GM21786 (cell line): ENCODE measurements around the gene CDK5RAP2.
"Not testable (repeated sequence)": the region's sequence is repeated elsewhere in the genome, so short reads cannot be mapped to it uniquely, and the experiment has no call there.

ENCODE experiments used
- ATAC-seq: cut with Tn5 transposase; IDR thresholded peaks from one replicate; pipeline ENCODE4 v1.9.1; 2021; ENCODE audit not compliant: unreplicated experiment

Gene CDK5RAP2

DNA sequence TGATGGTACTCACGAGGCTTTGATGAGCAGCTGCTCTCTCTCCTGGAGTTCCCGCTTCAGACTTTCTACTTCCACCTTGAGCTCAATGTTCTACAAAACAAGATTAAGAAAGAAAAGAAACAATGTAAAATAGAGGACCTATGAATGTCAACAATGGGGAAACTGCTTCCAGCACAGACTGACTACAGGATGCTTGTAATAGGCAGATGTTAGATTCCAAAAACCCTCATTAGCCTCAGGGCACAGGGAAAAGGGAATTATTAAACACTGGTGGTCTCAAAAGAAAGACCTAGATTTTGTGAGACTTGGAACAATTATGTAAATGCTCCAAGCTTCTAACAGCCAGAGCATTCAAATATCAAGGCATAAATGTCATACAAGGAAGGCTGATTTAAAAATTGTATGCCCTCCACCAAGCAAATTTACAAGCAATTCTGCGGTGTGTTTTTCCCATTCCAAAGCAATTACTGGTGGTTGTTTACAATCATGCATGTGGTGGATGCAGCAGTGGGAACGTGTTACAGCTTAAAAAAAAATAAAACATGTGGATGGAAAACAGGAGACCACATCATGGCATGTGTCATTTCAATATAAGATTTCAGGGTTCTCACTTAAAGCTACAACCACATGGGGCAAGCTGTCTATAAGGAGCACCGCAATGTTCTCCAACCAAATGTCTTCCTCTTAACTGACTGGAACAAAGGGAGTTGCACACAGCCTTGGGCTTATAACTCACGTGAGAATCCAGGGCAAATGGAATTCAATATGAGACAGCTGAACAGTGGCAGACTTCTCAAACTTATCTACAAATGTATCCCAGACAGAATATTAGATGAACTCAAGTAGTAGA lies 34.0 kb downstream of the CDK5RAP2 start:
- ATAC-seq = no peak

GRCh38 chr9:120544441-120544840 lies 35.5 kb downstream of the CDK5RAP2 start:
- ATAC-seq = no peak

DNA sequence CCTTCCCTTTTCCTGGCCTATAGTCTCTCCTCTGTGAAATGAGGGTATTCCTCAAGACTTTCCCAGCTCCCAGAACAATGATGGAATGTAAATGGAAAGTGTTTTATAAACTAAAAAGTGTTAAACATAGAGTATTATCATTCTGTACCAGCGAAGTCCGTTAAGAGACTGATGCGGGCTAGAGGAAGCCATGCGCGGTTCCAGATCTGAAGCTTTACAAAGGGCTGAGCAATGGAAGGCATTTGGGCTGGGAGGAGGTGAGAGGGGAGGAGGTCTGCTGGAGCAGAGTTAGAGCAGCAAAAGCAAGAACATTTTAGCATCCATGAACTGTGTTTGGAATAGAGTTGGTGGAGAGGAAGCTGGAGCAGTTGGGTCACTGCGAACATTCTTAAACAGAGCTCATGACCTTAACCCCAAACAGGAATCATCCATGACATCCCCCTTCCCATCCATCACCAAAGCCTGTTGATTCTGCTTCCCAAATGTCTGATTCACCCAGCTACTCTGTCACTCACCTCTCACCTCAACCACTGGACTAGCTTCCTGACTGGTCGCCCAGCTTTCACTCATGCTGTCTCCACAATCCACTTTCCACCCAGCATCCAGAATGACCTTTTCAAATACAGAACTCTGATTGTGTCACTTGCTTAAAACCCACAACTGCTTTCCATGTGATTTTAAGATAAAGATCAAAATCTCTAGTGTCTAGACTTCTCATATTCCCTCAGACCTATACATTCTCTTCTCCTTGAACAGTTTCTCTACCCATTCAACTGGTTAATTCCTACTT lies 37.1 kb downstream of the CDK5RAP2 start:
- no peak for ATAC-seq

DNA sequence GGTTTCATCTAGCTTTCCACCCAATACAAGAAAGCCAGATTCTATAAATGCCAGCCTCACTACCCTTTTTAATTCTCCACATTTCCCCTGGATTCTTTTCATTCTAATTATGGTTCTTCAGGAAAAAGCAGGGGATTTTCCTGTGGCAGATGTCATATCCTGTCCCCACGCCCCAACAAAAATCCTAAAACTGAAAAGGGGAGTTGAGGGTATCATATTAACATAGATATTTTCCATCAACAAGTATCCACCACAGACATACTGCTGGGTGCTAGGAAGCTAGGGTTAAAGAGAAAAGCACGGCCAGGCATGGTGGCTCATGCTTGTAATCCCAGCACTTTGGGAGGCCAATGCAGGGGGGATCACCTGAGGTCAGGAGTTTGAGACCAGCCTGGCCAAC lies 38.0 kb downstream of the CDK5RAP2 start:
- ATAC-seq = no peak

GRCh38 chr9:120539951-120540350 lies 40.0 kb downstream of the CDK5RAP2 start:
- ATAC-seq = no peak

GRCh38 chr9:120538339-120538738 lies 41.6 kb downstream of the CDK5RAP2 start:
- no peak for ATAC-seq

DNA sequence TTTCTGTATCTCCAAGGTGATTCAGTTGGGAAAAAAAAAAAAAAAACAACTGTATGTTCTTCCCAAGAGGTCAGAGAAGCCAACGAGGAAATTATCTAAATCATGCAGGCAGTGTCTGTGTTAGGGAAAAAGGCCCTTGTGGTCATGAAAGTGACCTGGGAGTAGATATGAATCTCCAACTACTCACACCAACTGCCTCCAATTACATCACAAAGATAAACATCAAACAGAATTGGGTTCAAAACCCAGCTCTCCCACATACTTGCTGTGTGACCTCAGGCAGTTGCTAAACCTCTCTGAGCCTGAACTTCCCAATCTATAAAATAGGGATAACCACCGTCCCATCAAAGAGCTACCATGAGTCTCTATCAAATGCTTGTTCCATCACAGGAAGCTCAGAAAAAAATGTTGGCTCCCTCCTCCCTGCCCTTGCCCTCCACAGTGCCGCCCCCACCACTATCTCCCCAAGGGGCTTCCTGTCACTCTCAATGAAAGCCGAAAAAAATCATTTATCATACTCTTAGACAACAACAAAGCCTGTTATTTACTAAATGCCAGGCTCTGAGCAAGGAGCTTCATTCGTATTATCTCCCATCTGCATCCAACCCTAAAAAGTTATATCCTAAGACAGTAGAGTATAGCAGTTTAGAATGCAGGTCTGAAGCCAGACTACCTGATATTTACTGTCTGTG lies 42.9 kb downstream of the CDK5RAP2 start:
- ATAC-seq = no peak

GRCh38 chr9:120536094-120536493 lies 43.9 kb downstream of the CDK5RAP2 start:
- ATAC-seq = no peak

DNA sequence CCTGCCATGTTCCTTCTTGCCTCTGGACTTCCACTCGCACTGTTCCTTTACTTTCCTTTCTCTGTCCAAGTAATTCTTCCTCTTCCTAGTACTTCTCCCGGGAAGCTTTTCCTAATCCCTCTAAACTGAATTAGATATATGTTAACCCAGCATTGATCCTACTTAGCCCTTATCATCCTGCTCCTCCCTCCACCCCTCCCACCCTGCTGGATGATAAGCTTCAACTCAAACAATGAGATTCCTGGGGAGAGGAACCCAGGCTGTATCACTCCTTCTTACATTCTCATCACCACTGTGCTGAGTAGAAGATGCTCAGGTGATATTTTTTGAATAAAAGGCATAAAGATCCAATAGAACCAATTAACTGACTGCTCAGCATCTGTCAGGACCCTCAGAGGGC lies 45.7 kb downstream of the CDK5RAP2 start:
- no peak for ATAC-seq

DNA sequence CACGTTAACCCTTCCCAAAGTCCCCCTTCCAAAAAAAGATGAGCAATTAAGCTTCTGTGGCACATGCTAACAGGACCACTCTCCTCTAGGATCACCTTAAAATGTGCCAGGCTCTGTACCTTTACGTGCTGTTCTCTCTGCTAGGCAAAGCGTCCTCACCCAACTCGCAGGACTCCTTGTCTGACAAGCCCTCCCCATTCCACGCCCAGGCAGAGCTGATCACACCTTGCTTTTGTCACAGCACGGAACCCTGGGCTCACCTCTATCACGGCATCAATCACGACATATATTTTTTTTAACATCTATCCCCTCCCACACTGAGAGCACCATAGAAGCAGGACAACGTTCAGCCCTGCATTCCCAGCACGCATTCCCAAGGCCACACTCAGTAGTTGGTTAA lies 47.1 kb downstream of the CDK5RAP2 start:
- ATAC-seq = no peak

DNA sequence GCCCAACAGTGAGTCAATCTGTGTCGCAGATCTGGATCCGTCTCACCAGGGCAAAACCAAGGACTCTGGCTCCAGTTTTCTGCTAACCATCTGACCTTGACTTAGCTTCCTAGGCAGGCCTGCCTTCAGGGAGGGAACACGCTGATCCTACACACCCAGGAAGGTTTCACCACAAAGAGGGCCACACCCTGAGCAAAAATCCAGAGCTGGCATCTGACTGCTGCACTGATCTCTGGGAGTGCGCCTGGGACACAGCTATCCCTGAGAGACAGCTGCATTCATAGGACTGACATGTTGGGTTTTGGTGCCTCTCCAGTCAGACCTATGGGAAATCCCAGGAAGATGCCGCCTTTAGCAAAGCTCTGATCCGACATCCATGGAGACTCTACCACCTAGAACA lies 47.5 kb downstream of the CDK5RAP2 start:
- ATAC-seq = no peak

DNA sequence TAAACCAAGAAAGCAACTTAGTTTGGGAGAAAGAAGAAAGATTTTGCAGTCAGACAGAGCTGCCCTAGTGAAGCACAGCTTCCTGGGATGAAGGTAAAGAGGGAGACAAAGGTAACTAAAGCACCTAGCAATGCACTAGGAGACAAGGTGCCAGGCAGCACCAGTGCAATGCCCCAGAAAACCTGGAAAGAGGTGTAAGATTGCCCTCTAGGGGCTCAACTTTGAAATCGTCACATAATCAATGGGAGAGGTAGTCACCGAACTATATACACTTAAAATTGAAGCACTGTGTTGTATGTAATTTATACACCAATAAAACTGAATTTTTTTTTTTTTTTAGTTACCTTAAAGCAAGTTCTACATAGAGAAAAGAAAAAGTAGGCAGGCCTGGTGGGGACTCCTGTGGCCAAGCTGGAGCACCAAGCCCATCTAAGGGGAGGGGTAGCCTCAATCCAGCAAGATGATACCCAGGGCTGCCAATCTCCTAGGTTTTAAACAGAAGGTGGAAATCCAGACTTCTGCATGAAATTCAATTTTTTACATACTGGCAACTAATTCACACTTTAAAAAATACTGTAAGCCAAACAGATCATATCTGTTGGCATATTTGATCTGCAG lies 48.2 kb downstream of the CDK5RAP2 start:
- ATAC-seq = no peak

- ATAC-seq = not testable (repeated sequence)
Observed at GRCh38 chr9:120530220-120530832, 49.6 kb downstream of the CDK5RAP2 start.

DNA sequence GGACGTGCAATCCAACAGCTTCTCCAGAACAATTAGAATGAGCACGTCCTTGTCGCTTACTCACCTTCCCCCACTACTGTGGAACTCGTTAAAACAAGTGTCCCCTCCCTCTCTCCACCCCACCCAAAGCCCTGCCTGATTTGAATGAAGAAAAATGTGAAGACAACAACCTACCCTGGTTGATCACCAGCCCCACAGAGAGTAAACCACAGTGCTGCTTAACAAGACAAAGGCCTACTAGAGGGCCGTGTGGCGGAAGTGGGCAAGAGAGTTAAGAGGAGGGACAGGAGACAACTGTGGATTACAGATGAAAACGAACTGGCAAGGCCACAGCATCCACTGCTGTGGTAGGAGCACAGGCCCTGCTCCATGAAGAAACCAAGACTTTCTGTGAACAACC lies 51.1 kb downstream of the CDK5RAP2 start:
- no peak for ATAC-seq

DNA sequence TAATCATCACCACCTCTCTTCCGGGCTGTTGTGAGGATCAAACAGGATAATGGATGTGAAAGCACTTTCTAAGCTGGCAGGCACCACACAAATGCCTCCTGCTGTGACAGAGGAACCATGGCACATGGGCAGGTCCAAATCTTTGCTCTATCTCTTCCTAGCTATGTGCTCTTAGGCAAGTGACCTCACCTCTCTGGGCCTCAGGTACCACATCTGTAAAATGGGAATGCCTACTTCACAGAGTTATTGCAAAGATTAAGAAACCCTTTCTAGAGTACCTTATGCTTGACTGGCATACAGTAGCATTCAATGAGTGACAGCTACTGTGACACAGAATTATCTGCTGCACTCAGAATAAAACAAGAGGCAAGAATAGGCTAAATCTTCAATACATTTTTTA lies 51.6 kb downstream of the CDK5RAP2 start:
- no peak for ATAC-seq

GRCh38 chr9:120526534-120526933 lies 53.4 kb downstream of the CDK5RAP2 start:
- ATAC-seq = no peak

DNA sequence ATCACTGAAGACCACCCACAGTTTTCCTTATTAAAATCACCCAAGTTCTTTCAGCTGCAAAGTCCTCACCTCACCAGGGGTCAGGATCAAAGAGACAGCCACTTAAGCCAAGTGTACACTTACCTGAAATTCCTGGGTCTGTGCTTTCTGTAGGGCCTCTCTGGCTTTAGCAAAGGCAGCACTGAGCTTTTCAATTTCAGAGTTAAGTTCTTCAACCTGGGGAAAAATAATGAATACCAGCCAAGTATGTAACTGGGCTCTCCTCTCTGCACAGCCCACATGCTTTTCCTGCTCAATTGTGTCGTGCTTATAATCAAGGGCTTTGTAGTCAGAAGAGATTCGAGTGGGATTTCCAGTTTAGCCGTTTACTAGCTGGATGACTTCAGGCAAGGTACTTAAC lies 55.1 kb downstream of the CDK5RAP2 start:
- no peak for ATAC-seq

DNA sequence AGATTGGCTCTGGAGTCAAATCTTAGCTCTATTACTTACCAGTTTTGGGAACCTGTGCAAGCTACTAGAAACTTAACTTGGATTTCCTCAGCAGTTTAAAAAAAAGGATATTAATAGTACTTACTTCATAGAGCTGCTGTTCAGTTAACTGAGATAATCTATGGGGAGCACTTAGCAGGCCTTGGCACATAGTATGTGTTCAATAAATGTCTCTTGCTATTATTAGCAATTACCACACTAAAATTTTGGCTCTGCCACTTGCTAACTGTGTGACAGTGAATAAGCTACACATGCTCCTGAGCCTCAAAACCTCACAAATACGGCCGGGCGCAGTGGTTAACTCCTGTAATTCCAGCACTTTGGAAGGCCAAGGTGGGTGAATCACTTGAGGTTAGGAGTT lies 55.9 kb downstream of the CDK5RAP2 start:
- no peak for ATAC-seq

DNA sequence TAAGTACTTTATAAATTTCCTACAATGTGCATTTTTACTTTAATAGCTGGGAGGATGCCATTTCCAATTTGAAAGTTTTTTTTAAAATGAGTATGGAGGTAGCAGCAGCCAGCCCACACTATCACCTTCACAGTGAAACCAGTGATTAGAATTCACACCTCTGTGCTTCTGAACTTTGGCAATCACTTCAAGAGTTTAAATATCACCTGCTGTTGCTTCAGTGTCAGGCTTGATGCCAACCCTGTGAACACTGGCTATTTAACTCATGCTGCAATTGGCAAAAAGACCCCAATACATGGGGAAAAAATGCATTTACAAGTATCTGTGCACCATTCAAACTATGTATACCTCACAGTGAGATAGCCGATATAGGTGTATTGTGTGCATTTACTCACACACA lies 57.4 kb downstream of the CDK5RAP2 start:
- no peak for ATAC-seq

- ATAC-seq = no peak
Observed at GRCh38 chr9:120522032-120522431, 57.9 kb downstream of the CDK5RAP2 start.

DNA sequence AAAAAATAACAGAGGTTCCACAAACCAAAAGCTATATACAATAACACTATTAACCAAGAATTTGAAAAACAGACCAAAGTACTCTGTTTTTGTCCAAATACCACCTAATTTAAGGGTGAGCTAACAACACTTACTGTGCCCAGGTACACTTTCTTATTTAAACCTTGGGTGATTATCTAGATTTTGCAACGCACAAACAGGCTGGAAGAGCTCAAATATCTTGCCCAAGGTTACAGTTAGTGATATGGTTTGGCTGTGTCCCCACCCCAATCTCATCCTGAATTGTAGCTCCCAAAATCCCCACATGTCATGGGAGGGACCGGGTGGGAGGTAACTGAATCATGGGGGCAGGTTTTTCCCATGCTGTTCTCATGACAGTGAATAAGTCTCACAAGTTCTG lies 58.9 kb downstream of the CDK5RAP2 start:
- ATAC-seq = no peak
